GM12878 (cell line): Measurements from ENCODE around the gene FLACC1.

Experiments
- ATF7 ChIP-seq: fragments of 450-650 bp; IDR thresholded peaks from 2 replicates; pipeline ENCODE4 v1.6.1; 2016; ENCODE audit warnings: low read depth, mild to moderate bottlenecking
- EP300 ChIP-seq, 2 experiments: fragments of 150-350 bp in 1 of 2; IDR thresholded peaks; 2 replicates each; pipeline ENCODE4 v1.6.1; 2011 to 2012; ENCODE audit warnings: low read depth in 2 of 2, low read length in 2 of 2, borderline replicate concordance in 1 of 2, improper control_type of control experiment in 1 of 2, inconsistent platforms in 1 of 2; ENCODE audit not compliant: control insufficient read depth in 1 of 2
- MAX ChIP-seq: IDR thresholded peaks from 2 replicates; pipeline ENCODE4 v1.6.1; 2012; ENCODE audit warnings: low read depth, low read length, improper control_type of control experiment
- MXI1 ChIP-seq: fragments of 150-350 bp; IDR thresholded peaks from 2 replicates; pipeline ENCODE4 v1.6.1; 2011; ENCODE audit warnings: low read depth, mild to moderate bottlenecking, inconsistent platforms, low read length, improper control_type of control experiment
- NRF1 ChIP-seq: conservative IDR thresholded peaks from 2 replicates; pipeline ENCODE4 v1.6.1; 2011; ENCODE audit warnings: mild to moderate bottlenecking, low read depth, low read length, improper control_type of control experiment
- POLR2AphosphoS5 ChIP-seq: IDR thresholded peaks from 2 replicates; pipeline ENCODE4 v1.6.1; 2011; ENCODE audit warnings: mild to moderate bottlenecking, low read length, inconsistent platforms
- RFX5 ChIP-seq: IDR thresholded peaks from 2 replicates; pipeline ENCODE4 v1.6.1; 2011; ENCODE audit warnings: low read depth, low read length, improper control_type of control experiment
- SPI1 ChIP-seq: IDR thresholded peaks from 2 replicates; pipeline ENCODE4 v1.6.1; 2011; ENCODE audit warnings: low read depth, mild to moderate bottlenecking, low read length, moderate library complexity, borderline replicate concordance; ENCODE audit not compliant: insufficient read depth
- TF ChIP-seq, protein P1 (sequence below), 3 experiments: IDR thresholded peaks in 2 of 3; conservative IDR thresholded peaks in 1 of 3; 2 replicates each; pipeline ENCODE4 v1.5.1; 2011; ENCODE audit warnings: low read depth in 3 of 3, low read length in 3 of 3, mild to moderate bottlenecking in 3 of 3, control low read depth in 2 of 3, moderate library complexity in 2 of 3, inconsistent platforms in 1 of 3, mixed read lengths in 1 of 3; ENCODE audit not compliant: control insufficient read depth in 2 of 3, insufficient read depth in 1 of 3; ENCODE audit errors: extremely low read depth in 1 of 3
- TF ChIP-seq, protein P2 (sequence below): IDR thresholded peaks from 2 replicates; pipeline ENCODE4 v1.6.1; 2011; ENCODE audit warnings: low read depth, low read length, improper control_type of control experiment, borderline replicate concordance

GRCh38 chr2:201320701-201321100 lies 36.4 kb downstream of the FLACC1 start:
- no peak for TF ChIP-seq POLR2AphosphoS5
- TF ChIP-seq, protein P1, sequence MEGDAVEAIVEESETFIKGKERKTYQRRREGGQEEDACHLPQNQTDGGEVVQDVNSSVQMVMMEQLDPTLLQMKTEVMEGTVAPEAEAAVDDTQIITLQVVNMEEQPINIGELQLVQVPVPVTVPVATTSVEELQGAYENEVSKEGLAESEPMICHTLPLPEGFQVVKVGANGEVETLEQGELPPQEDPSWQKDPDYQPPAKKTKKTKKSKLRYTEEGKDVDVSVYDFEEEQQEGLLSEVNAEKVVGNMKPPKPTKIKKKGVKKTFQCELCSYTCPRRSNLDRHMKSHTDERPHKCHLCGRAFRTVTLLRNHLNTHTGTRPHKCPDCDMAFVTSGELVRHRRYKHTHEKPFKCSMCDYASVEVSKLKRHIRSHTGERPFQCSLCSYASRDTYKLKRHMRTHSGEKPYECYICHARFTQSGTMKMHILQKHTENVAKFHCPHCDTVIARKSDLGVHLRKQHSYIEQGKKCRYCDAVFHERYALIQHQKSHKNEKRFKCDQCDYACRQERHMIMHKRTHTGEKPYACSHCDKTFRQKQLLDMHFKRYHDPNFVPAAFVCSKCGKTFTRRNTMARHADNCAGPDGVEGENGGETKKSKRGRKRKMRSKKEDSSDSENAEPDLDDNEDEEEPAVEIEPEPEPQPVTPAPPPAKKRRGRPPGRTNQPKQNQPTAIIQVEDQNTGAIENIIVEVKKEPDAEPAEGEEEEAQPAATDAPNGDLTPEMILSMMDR (IDR thresholded peaks at IDR 0.05 in 2 of 3, conservative IDR thresholded peaks at IDR 0.05 in 1 of 3; ENCODE audit: control insufficient read depth in 2 of 3, extremely low read depth in 1 of 3, insufficient read depth in 1 of 3, low read depth in 3 of 3, low read length in 3 of 3): no peak
- no peak for TF ChIP-seq MXI1
- no peak for TF ChIP-seq RFX5
- TF ChIP-seq ATF7: no peak
- no peak for TF ChIP-seq EP300 (IDR thresholded peaks at IDR 0.05; ENCODE audit: borderline replicate concordance in 1 of 2, control insufficient read depth in 1 of 2, low read depth in 2 of 2, low read length in 2 of 2)
- no peak for TF ChIP-seq MAX
- TF ChIP-seq NRF1: no peak
- no peak for TF ChIP-seq SPI1
- TF ChIP-seq, protein P2, sequence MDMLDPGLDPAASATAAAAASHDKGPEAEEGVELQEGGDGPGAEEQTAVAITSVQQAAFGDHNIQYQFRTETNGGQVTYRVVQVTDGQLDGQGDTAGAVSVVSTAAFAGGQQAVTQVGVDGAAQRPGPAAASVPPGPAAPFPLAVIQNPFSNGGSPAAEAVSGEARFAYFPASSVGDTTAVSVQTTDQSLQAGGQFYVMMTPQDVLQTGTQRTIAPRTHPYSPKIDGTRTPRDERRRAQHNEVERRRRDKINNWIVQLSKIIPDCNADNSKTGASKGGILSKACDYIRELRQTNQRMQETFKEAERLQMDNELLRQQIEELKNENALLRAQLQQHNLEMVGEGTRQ: no peak
